Sigmoid colon (tissue), 7 donors: ENCODE measurements around the gene NRL. TPM values are rescaled to one million over a fixed set of nuclear protein-coding genes. Genes with fewer than 3 reads are reported as not detected.
A peak's percentile ranks its signal among the peaks of the same experiment; 100 is the strongest.

Source experiments
- DNase-seq: peaks from one replicate; pipeline ENCODE4 v3.0.0-alpha.2; 2019
- H3K27ac ChIP-seq, 4 donors: fragments of 200-600 bp; sonication (generic); one replicate each; pipeline ENCODE4 v1.5.1; 2016 to 2019; ENCODE audit warnings: mild to moderate bottlenecking in 1 of 4
- H3K27me3 ChIP-seq, 3 donors: fragments of 200-600 bp; sonication (generic); one replicate each; pipeline ENCODE4 v1.5.1; 2019; ENCODE audit warnings: mild to moderate bottlenecking in 1 of 3
- H3K36me3 ChIP-seq, 4 donors: fragments of 200-600 bp; sonication (generic); one replicate each; pipeline ENCODE4 v1.5.1; 2016 to 2019
- H3K4me1 ChIP-seq, 4 donors: fragments of 200-600 bp; sonication (generic); one replicate each; pipeline ENCODE4 v1.5.1; 2017 to 2019
- H3K4me3 ChIP-seq, 4 donors: fragments of 200-600 bp; sonication (generic); one replicate each; pipeline ENCODE4 v1.5.1; 2017 to 2019; ENCODE audit warnings: mild to moderate bottlenecking in 2 of 4, moderate library complexity in 1 of 4
- H3K9me3 ChIP-seq, 4 donors: fragments of 200-600 bp in 3 of 4; sonication (generic) in 3 of 4; one replicate each; pipeline versions ENCODE4 v1.5.1 to v1.6.1; 2013 to 2019
- EP300 ChIP-seq, 4 donors: sonication (generic); formaldehyde crosslinking; IDR thresholded peaks; one replicate each; pipeline ENCODE4 v1.6.1; 2017; ENCODE audit warnings: antibody characterized with exemption in 4 of 4
- POLR2A ChIP-seq, 2 donors: fragments of 450-650 bp; IDR thresholded peaks; one replicate each; pipeline ENCODE4 v1.6.1; 2016; ENCODE audit warnings: antibody characterized with exemption in 2 of 2, mild to moderate bottlenecking in 2 of 2, moderate library complexity in 2 of 2
- POLR2AphosphoS5 ChIP-seq, 4 donors: sonication (generic); formaldehyde crosslinking; IDR thresholded peaks; one replicate each; pipeline ENCODE4 v1.6.1; 2017; ENCODE audit warnings: antibody characterized with exemption in 4 of 4
- WGBS, 2 donors: extraction: QIAGEN DNeasy Blood & Tissue Kit; methylation state at CpG; one replicate each; pipeline ENCODE4 v1.1.7; 2013; 5-methylcytosine and 5-hydroxymethylcytosine counted together
- intact Hi-C: fragments of 100-400 bp; cut with DNase I; formaldehyde crosslinking; loops from one replicate; pipeline ENCODE4 v1.15.1; 2023
- polyA plus RNA-seq, 3 donors: library from polyadenylated mRNA; stranded (reverse); fragments of 200-250 nt; gene quantifications; one replicate each; pipeline ENCODE4 v1.2.3, GENCODE V29; 2013
- total RNA-seq, 4 donors: library from RNA; depleted of rRNA; stranded (reverse); fragments of >200 nt; gene quantifications; one replicate each; pipeline ENCODE4 v1.1.0, GENCODE V29; 2016
- TF ChIP-seq, protein P1 (sequence below), 4 experiments: fragments of 450-650 bp in 3 of 4; fragments of 200-600 bp in 1 of 4; IDR thresholded peaks; one replicate each; pipeline ENCODE4 v1.5.1; 2016 to 2019; ENCODE audit warnings: antibody characterized with exemption in 4 of 4, mild to moderate bottlenecking in 3 of 4, moderate library complexity in 2 of 4
- donor health status: healthy with polysubstance abuse.
- donor health status: Bipolar disorder and iron deficiency.
- donor health status: healthy.

Gene NRL
- total and polyA plus RNA-seq, 7 donors = 0.71 to 2.9 (median 1.8) TPM

GRCh38 chr14:24143511-24143910, 28.8 kb upstream of the NRL start:
- intact Hi-C loops = loop anchor here (5.0 to 10.0 kb wide), 3 partner anchors 224 to 839 kb away; partner anchors contain the start of genes BCL2L2, NFATC4 and PPP1R3E
- Histone ChIP-seq H3K4me3 (no peak overlapping the region), H3K4me1 (peaks cover 0 to 53% (median 43%) of the 10 kb centered on the region in 4 donors), H3K27ac (no peak overlapping the region), H3K36me3 (peaks cover 7 to 23% (median 8%) of the 10 kb centered on the region in 4 donors), H3K27me3 (no peaks in the 10 kb centered on the region), H3K9me3 (no peaks in the 10 kb centered on the region)
- DNase-seq = no peak
- WGBS, 2 donors = 89 to 95% methylated on average over 2 of the region's 2 CpGs
- no peak for TF ChIP-seq EP300 (IDR thresholded peaks at IDR 0.05)
- TF ChIP-seq, protein P1, sequence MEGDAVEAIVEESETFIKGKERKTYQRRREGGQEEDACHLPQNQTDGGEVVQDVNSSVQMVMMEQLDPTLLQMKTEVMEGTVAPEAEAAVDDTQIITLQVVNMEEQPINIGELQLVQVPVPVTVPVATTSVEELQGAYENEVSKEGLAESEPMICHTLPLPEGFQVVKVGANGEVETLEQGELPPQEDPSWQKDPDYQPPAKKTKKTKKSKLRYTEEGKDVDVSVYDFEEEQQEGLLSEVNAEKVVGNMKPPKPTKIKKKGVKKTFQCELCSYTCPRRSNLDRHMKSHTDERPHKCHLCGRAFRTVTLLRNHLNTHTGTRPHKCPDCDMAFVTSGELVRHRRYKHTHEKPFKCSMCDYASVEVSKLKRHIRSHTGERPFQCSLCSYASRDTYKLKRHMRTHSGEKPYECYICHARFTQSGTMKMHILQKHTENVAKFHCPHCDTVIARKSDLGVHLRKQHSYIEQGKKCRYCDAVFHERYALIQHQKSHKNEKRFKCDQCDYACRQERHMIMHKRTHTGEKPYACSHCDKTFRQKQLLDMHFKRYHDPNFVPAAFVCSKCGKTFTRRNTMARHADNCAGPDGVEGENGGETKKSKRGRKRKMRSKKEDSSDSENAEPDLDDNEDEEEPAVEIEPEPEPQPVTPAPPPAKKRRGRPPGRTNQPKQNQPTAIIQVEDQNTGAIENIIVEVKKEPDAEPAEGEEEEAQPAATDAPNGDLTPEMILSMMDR (IDR thresholded peaks at IDR 0.05) = no peak
- no peak for TF ChIP-seq POLR2A (IDR thresholded peaks at IDR 0.05)
- TF ChIP-seq POLR2AphosphoS5 (IDR thresholded peaks at IDR 0.05) = no peak

DNA sequence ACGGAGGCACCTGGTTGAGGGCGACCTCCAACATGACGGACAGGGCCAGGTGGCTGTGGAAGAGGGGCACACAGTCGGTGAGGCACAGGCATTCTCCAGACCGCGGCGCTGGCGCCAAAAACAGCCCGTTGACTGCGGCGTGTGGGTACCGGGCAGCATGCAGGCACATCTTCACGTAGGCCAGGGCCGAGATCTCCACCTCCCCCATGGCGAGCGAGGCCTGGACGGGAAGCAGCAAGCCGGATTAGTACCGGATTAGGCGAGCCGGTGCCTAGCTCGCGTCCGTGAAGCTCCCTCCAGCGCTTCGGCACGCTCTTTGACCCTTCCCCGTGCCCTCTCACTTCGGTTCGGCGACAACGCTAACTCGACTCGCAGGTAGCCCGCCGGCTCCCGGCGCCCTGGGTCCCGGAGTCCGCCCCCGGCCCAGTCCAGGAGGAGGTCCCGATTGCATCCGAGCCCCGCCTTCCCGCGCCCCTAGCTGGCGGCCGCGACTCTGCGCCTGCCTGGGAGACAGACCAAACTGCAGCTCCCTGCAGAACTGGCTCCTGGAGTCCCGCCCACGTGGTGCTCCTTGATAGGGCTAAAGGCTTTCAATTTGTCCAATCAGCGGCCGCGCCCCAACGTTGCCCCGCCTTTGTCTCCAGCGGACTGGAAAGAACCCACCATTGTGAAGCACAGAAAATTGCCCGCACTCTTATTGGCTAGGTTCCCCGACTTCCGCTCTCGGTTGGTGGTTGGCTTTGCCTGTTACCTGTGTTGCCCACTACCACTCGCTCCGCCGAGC, 26.5 kb upstream of the NRL start, which contains the start of gene EMC9:
Gene EMC9, minus strand, starts transcription at position 495 of the 784 bp plus-strand sequence. Its CDS starts 287 bp downstream, at position 208.
- H3K36me3 ChIP-seq = peaks cover 14 to 33% (median 17%) of the 10 kb centered on the region in 4 donors
- peaks cover 0 to 61% (median 51%) of the 10 kb centered on the region in 4 donors for H3K4me1 ChIP-seq
- 0 to 1% methylated on average over 65 of the region's 65 CpGs for WGBS, 2 donors
- H3K4me3 ChIP-seq = peak within 1 kb of the TSS; percentile 73 to 91 (median 81)
- no peaks in the 10 kb centered on the region for H3K9me3 ChIP-seq
- H3K27ac ChIP-seq = peak within 1 kb of the TSS; percentile 92 to 98 (median 96)
- intact Hi-C loops = loop anchor here (5.0 to 10.0 kb wide), 3 partner anchors 226 to 836 kb away; partner anchors contain the start of genes BCL2L2, NFATC4 and PPP1R3E
- TF ChIP-seq POLR2A (IDR thresholded peaks at IDR 0.05) (peak; percentile 83 to 88), EP300 (IDR thresholded peaks at IDR 0.05) (no peak), POLR2AphosphoS5 (IDR thresholded peaks at IDR 0.05) (peak; percentile 83 to 96 (median 93))
- TF ChIP-seq, protein P1 (IDR thresholded peaks at IDR 0.05) = peak; percentile 36 to 75 (median 64)
- peak; percentile 100 for DNase-seq
- no peaks in the 10 kb centered on the region for H3K27me3 ChIP-seq

- H3K27ac ChIP-seq = peak overlapping the region in 2 of 4 donors; percentile 98
- H3K4me3 ChIP-seq = no peak overlapping the region
- no peaks in the 10 kb centered on the region for H3K27me3 ChIP-seq
- 77 to 87% methylated on average over 9 of the region's 9 CpGs for WGBS, 2 donors
- DNase-seq = no peak
- TF ChIP-seq EP300 (IDR thresholded peaks at IDR 0.05) (no peak), POLR2A (IDR thresholded peaks at IDR 0.05) (no peak), POLR2AphosphoS5 (IDR thresholded peaks at IDR 0.05) (no peak)
- TF ChIP-seq, protein P1 (IDR thresholded peaks at IDR 0.05) = no peak
- intact Hi-C loops = loop anchor here (5.0 kb wide), 1 partner anchor 582 kb away; the partner anchor contains the start of gene THTPA
- peaks cover 0 to 50% (median 42%) of the 10 kb centered on the region in 4 donors for H3K4me1 ChIP-seq
- no peaks in the 10 kb centered on the region for H3K9me3 ChIP-seq
- H3K36me3 ChIP-seq = peaks cover 14 to 33% (median 17%) of the 10 kb centered on the region in 4 donors
Measured at GRCh38 chr14:24139272-24139934, 24.7 kb upstream of the NRL start.

DNA sequence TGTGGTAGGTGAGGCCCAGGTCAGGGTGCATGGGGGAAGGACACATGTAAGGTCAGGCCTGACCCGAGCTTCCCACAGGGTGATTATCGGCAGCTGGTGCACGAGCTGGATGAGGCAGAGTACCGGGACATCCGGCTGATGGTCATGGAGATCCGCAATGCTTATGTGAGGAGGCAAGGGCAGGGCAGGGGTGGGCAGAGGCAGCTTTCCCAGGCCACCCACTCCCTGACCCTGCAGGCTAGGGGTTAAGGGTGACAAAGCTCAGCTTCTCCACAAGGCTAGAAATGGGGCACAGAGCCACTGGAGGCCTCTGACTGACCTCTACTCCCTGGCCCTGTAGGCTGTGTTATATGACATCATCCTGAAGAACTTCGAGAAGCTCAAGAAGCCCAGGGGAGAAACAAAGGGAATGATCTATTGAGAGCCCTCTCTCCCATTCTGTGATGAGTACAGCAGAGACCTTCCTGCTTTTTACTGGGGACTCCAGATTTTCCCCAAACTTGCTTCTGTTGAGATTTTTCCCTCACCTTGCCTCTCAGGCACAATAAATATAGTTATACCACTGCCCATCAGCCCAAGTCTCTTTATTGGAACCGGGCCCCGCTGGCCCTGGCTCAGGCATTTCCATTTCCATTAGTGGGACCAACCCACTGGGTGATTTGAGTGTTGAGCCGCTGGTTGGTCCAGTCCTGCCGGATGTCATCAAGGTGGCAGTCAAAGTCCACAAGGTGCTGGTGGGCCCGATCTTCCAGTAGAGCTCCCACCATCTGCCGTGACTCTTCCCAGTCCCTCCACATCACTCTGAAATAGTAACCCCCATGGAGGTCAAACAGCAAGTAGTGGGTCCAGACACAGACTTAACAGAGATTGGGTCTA, 23.9 kb upstream of the NRL start:
- no peaks in the 10 kb centered on the region for H3K27me3 ChIP-seq
- H3K4me3 ChIP-seq = no peak overlapping the region
- H3K27ac ChIP-seq = peak overlapping the region in 2 of 4 donors; percentile 4 to 10
- peaks cover 0 to 50% (median 41%) of the 10 kb centered on the region in 4 donors for H3K4me1 ChIP-seq
- no peaks in the 10 kb centered on the region for H3K9me3 ChIP-seq
- peaks cover 14 to 27% (median 17%) of the 10 kb centered on the region in 4 donors for H3K36me3 ChIP-seq
- intact Hi-C loops = loop anchor here (5.0 kb wide), 1 partner anchor 581 kb away; the partner anchor contains the start of gene THTPA
- DNase-seq = no peak
- TF ChIP-seq, protein P1 (IDR thresholded peaks at IDR 0.05) = no peak
- TF ChIP-seq EP300 (IDR thresholded peaks at IDR 0.05) (no peak), POLR2A (IDR thresholded peaks at IDR 0.05) (no peak), POLR2AphosphoS5 (IDR thresholded peaks at IDR 0.05) (no peak)
- WGBS, 2 donors = 79 to 86% methylated on average over 13 of the region's 13 CpGs
